HG03095 (cell line): ENCODE data around the gene CCDC85A.
A peak's percentile ranks its signal among the peaks of the same experiment; 100 is the strongest.
"Not testable (repeated sequence)": the region's sequence is repeated elsewhere in the genome, so short reads cannot be mapped to it uniquely, and the experiment has no call there.

Experiments
- ATAC-seq: cut with Tn5 transposase; IDR thresholded peaks from one replicate; pipeline ENCODE4 v1.9.1; 2021; ENCODE audit warnings: moderate library complexity; ENCODE audit not compliant: unreplicated experiment

The CCDC85A gene

GRCh38 chr2:56183643-56184499 is at the start of gene CCDC85A:
Gene CCDC85A, plus strand, starts transcription at chr2:56183990. Its CDS starts 635 bp downstream, at chr2:56184625.
- ATAC-seq = peak; percentile 95

- no peak for ATAC-seq
Observed at GRCh38 chr2:56134861-56135260, 48.9 kb upstream of the CCDC85A start.

- ATAC-seq = not testable (repeated sequence)
Observed at GRCh38 chr2:56142497-56143061, 41.2 kb upstream of the CCDC85A start.

GRCh38 chr2:56147907-56148306 is 35.9 kb upstream of the CCDC85A start:
- ATAC-seq = no peak

GRCh38 chr2:56148825-56149224 is 35.0 kb upstream of the CCDC85A start:
- ATAC-seq = no peak

- ATAC-seq = no peak
Observed at GRCh38 chr2:56151841-56152240, 31.9 kb upstream of the CCDC85A start.

- no peak for ATAC-seq
Observed at GRCh38 chr2:56155188-56155587, 28.6 kb upstream of the CCDC85A start.

- not testable (repeated sequence) for ATAC-seq
Observed at GRCh38 chr2:56159875-56160274, 23.9 kb upstream of the CCDC85A start.

- ATAC-seq = no peak
Observed at GRCh38 chr2:56167616-56168562, 15.9 kb upstream of the CCDC85A start.

- no peak for ATAC-seq
Observed at GRCh38 chr2:56169521-56169920, 14.3 kb upstream of the CCDC85A start.

- no peak for ATAC-seq
Observed at GRCh38 chr2:56170504-56170903, 13.3 kb upstream of the CCDC85A start.

- ATAC-seq = no peak
Observed at GRCh38 chr2:56170988-56171387, 12.8 kb upstream of the CCDC85A start.

- no peak for ATAC-seq
Observed at GRCh38 chr2:56175779-56176178, 8.0 kb upstream of the CCDC85A start.

- ATAC-seq = no peak
Observed at GRCh38 chr2:56177420-56178220, 6.2 kb upstream of the CCDC85A start.

GRCh38 chr2:56179931-56180330 is 3.9 kb upstream of the CCDC85A start:
- ATAC-seq = no peak

- no peak for ATAC-seq
Observed at GRCh38 chr2:56182420-56182819, 1.4 kb upstream of the CCDC85A start.

- ATAC-seq = no peak
Observed at GRCh38 chr2:56184500-56185011, 766 bp downstream of the CCDC85A start.

- ATAC-seq = no peak
Observed at GRCh38 chr2:56185101-56185581, 1.4 kb downstream of the CCDC85A start.

GRCh38 chr2:56185582-56186046 is 1.8 kb downstream of the CCDC85A start:
- ATAC-seq = no peak

GRCh38 chr2:56191617-56192016 is 7.8 kb downstream of the CCDC85A start:
- no peak for ATAC-seq
